PC-9 (cell line): ENCODE measurements around the gene GRIN2A.

ENCODE experiments used
- CTCF ChIP-seq: fragments of 200-600 bp; sonication (generic); conservative IDR thresholded peaks from 2 replicates; pipeline ENCODE4 v1.6.1; 2017; ENCODE audit warnings: mixed run types, antibody characterized with exemption, mild to moderate bottlenecking, moderate library complexity
- EZH2 ChIP-seq: fragments of 200-600 bp; sonication (generic); IDR thresholded peaks from 2 replicates; pipeline ENCODE4 v1.8.0; 2017; ENCODE audit warnings: antibody characterized with exemption, low read depth

GRCh38 chr16:10033556-10033955 is 148.7 kb downstream of the GRIN2A start:
- TF ChIP-seq CTCF (no peak), EZH2 (no peak)
